Measurements from ENCODE around the gene FGL2. TPM values are rescaled to one million over a fixed set of nuclear protein-coding genes. Genes with fewer than 3 reads are reported as not detected.
"Not testable (repeated sequence)": the region's sequence is repeated elsewhere in the genome, so short reads cannot be mapped to it uniquely, and the experiment has no call there.

The FGL2 gene
- total RNA-seq, 1 donor from 2014 or later: 1.8 TPM

DNA sequence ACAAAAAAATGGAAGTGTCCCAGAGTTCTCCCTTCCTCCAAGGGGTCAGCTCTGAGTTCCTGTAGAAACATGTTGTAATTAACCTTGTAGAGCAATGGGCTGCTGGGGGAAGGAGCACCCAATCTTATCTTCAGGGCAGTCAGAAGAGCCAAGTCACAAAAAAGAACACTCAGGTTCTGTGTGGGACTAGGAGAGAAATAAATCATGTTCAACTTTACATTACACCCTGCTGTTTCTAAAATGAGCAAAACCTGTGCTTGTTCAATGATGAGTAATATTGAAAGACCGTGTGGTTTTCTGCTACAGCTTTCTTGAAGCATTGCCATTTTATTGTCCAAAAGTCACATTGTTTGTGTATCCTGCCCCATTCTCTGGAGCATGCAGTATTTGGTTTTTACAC, 42.6 kb downstream of the FGL2 start:
- H3K9me3 Mint-ChIP-seq; intact Hi-C loops (cut with micrococcal nuclease); DNase-seq; H3K27me3 Mint-ChIP-seq; H3K36me3 Mint-ChIP-seq (ENCODE audit: low read depth): not testable (repeated sequence)
- H3K27ac Mint-ChIP-seq: peak overlapping the region; percentile 95
- H3K4me3 Mint-ChIP-seq: peak overlapping the region; percentile 63
- H3K4me1 Mint-ChIP-seq: peaks cover 25% of the 10 kb centered on the region

DNA sequence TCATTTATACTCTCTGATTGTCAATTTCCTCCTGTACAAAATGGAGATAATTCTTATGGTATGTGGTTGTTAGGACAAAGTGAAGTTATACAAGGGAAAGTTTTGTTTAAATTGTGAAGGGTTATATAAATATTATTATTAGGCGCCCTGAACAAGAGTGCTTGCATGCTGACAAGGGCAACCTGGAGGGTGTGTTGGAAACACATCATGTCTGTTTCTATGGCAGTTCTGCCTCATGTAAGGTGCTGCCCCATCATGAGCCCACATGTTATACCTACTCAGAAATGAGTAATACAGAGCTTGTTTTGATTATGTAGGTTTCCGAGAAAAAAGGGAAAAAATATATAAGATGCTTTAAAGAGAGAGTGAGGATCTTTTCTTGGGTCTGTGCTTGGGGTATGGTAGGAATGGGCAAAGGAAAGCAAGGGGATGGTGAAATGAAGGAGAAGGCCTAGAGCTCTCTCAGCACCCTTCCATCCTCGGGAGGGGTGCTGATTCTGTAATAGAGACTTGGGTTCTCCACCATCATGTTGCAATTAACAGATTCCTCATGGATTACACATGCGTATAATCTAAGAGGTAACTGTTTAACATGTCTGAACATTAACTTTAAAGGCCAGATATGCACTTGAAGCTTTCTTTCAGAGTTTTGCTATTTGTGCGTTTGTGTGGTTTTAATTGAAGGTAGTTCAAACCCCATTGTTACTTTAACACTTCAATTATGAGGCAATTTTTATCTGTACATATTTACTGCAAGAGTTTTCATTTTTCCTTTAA, 43.8 kb downstream of the FGL2 start:
- H3K36me3 Mint-ChIP-seq (ENCODE audit: low read depth); H3K9me3 Mint-ChIP-seq; DNase-seq; intact Hi-C loops (cut with micrococcal nuclease); H3K27me3 Mint-ChIP-seq: not testable (repeated sequence)
- Mint-ChIP-seq H3K27ac (peak overlapping the region; percentile 90), H3K4me3 (peak overlapping the region; percentile 47), H3K4me1 (peaks cover 25% of the 10 kb centered on the region)

- H3K4me3 Mint-ChIP-seq; H3K36me3 Mint-ChIP-seq (ENCODE audit: low read depth); H3K9me3 Mint-ChIP-seq; intact Hi-C loops (cut with micrococcal nuclease); DNase-seq; H3K27me3 Mint-ChIP-seq: not testable (repeated sequence)
- H3K4me1 Mint-ChIP-seq: peaks cover 25% of the 10 kb centered on the region
- H3K27ac Mint-ChIP-seq: peak overlapping the region; percentile 90
These were observed 44.6 kb downstream of the FGL2 start for GRCh38 chr7:77154917-77155464.

DNA sequence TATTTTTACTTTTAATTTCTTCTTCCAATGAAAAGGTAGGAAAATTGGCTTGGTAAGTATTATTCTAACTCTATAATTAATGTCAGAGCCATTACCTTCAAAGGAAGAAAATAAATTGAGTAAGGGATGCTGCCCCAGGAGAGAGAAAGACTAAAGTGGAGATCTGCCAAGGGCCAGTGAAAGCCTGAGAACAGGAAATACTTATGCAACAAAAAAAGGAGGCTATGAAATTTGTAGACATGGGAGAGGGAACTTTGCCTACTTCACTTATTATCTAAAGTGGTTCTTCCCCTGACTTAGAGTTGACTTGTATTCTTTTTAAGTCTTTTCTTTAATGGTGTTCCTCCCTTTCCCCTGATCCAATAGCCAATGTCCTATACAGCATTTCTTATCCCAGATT, 47.4 kb downstream of the FGL2 start:
- H3K27me3 Mint-ChIP-seq; DNase-seq; intact Hi-C loops (cut with micrococcal nuclease); H3K27ac Mint-ChIP-seq; H3K36me3 Mint-ChIP-seq (ENCODE audit: low read depth); H3K4me3 Mint-ChIP-seq; H3K9me3 Mint-ChIP-seq: not testable (repeated sequence)
- peaks cover 12% of the 10 kb centered on the region for H3K4me1 Mint-ChIP-seq

Other genes with a start within 250 kb of the FGL2 start
- gene SPDYE17, start 167.5 kb downstream of the FGL2 start, total RNA-seq: not detected in 2 replicates
- gene SPDYE18, start 137.3 kb downstream of the FGL2 start, total RNA-seq: 0.26 TPM in 1 of 2 replicates, not detected in the other
- 1.5 and 2.3 TPM in 2 replicates for gene CCDC146, start 77.2 kb downstream of the FGL2 start, total RNA-seq
- gene GSAP, start 216.5 kb upstream of the FGL2 start, total RNA-seq: 2.1 and 2.8 TPM in 2 replicates

Data from activated CD4-positive, alpha-beta T cell treated with anti-CD3 and anti-CD28 coated beads, Interleukin-2, amount 10 ng/mL, durations not matched to agents 24 days and 14 days (primary cell).